Measurements from ENCODE around the gene LEAP2. TPM values are rescaled to one million over a fixed set of nuclear protein-coding genes. Genes with fewer than 3 reads are reported as not detected.

The LEAP2 gene
- total and polyA plus RNA-seq, 10 donors, result 1.9 to 6.1 (median 2.6) TPM

GRCh38 chr5:132871459-132872284, 1.8 kb upstream of the LEAP2 start:
- no peak for DNase-seq
- intact Hi-C loops (cut with DNase I; ENCODE audit: low total_unique reads), result no loop called here
- peaks cover 4 to 92% (median 36%) of the 10 kb centered on the region in 6 donors for H3K36me3 ChIP-seq
- no peak overlapping the region for H3K4me3 ChIP-seq
- H3K4me1 ChIP-seq, result peaks cover 0 to 21% (median 16%) of the 10 kb centered on the region in 6 donors
- 83 to 91% (median 87%) methylated on average over 5 of the region's 5 CpGs for WGBS, 5 donors
- H3K27me3 ChIP-seq (replicated peaks in 1 of 7), result no peaks in the 10 kb centered on the region
- no peaks in the 10 kb centered on the region for H3K9me3 ChIP-seq
- TF ChIP-seq CTCF (IDR thresholded peaks at IDR 0.05 in 8 of 11, conservative IDR thresholded peaks at IDR 0.05 in 3 of 11) (no peak), POLR2A (IDR thresholded peaks at IDR 0.05) (no peak), POLR2AphosphoS5 (IDR thresholded peaks at IDR 0.05) (no peak)
- H3K27ac ChIP-seq, result no peak overlapping the region

GRCh38 chr5:132872788-132873118, 715 bp upstream of the LEAP2 start:
- H3K27me3 ChIP-seq (replicated peaks in 1 of 7), result no peaks in the 10 kb centered on the region
- WGBS, 5 donors, result 83 to 100% (median 93%) methylated on average over 1 of the region's 1 CpG
- peaks cover 4 to 100% (median 39%) of the 10 kb centered on the region in 6 donors for H3K36me3 ChIP-seq
- DNase-seq, result no peak
- TF ChIP-seq POLR2AphosphoS5 (IDR thresholded peaks at IDR 0.05) (no peak), CTCF (IDR thresholded peaks at IDR 0.05 in 8 of 11, conservative IDR thresholded peaks at IDR 0.05 in 3 of 11) (no peak), POLR2A (IDR thresholded peaks at IDR 0.05) (no peak)
- H3K27ac ChIP-seq, result no peak overlapping the region
- H3K4me1 ChIP-seq, result peaks cover 0 to 10% (median 6%) of the 10 kb centered on the region in 6 donors
- intact Hi-C loops (cut with DNase I; ENCODE audit: low total_unique reads), result no loop called here
- no peak overlapping the region for H3K4me3 ChIP-seq
- no peaks in the 10 kb centered on the region for H3K9me3 ChIP-seq

- Histone ChIP-seq H3K27me3 (replicated peaks in 1 of 7) (no peaks in the 10 kb centered on the region), H3K9me3 (no peaks in the 10 kb centered on the region), H3K36me3 (peaks cover 0 to 100% (median 37%) of the 10 kb centered on the region in 6 donors), H3K4me3 (no peak overlapping the region), H3K4me1 (no peaks in the 10 kb centered on the region), H3K27ac (no peak overlapping the region)
- intact Hi-C loops (cut with DNase I; ENCODE audit: low total_unique reads), result no loop called here
- WGBS, 5 donors, result 90 to 100% (median 96%) methylated on average over 3 of the region's 3 CpGs
- TF ChIP-seq POLR2A (IDR thresholded peaks at IDR 0.05), result no peak
- no peak for TF ChIP-seq CTCF (IDR thresholded peaks at IDR 0.05 in 8 of 11, conservative IDR thresholded peaks at IDR 0.05 in 3 of 11)
- TF ChIP-seq POLR2AphosphoS5 (IDR thresholded peaks at IDR 0.05), result no peak
- DNase-seq, result no peak
Observed at GRCh38 chr5:132873930-132874271, 433 bp downstream of the LEAP2 start.

GRCh38 chr5:132876020-132876759, 2.7 kb downstream of the LEAP2 start:
- TF ChIP-seq CTCF (IDR thresholded peaks at IDR 0.05 in 8 of 11, conservative IDR thresholded peaks at IDR 0.05 in 3 of 11) (no peak), POLR2AphosphoS5 (IDR thresholded peaks at IDR 0.05) (no peak), POLR2A (IDR thresholded peaks at IDR 0.05) (no peak)
- Histone ChIP-seq H3K27ac (no peak overlapping the region), H3K4me1 (no peaks in the 10 kb centered on the region), H3K4me3 (no peak overlapping the region), H3K27me3 (replicated peaks in 1 of 7) (no peaks in the 10 kb centered on the region), H3K9me3 (no peaks in the 10 kb centered on the region), H3K36me3 (peaks cover 0 to 100% (median 50%) of the 10 kb centered on the region in 6 donors)
- DNase-seq, result no peak
- intact Hi-C loops (cut with DNase I; ENCODE audit: low total_unique reads), result no loop called here
- 84 to 93% (median 91%) methylated on average over 1 of the region's 1 CpG for WGBS, 5 donors
